Fibroblast of lung (primary cell): ENCODE measurements around the gene IPO8.

ENCODE experiments used
- CTCF ChIP-seq, 2 donors: IDR thresholded peaks in 1 of 2; conservative IDR thresholded peaks in 1 of 2; 1 replicate in 1 of 2; 2 replicates in 1 of 2; pipeline ENCODE4 v1.5.1; 2011 to 2012; ENCODE audit warnings: low read length in 2 of 2, control low read depth in 1 of 2, inconsistent platforms in 1 of 2, low read depth in 1 of 2, mild to moderate bottlenecking in 1 of 2
- EZH2 ChIP-seq: IDR thresholded peaks from 2 replicates; pipeline ENCODE4 v1.5.1; 2012; ENCODE audit warnings: low read length, control low read depth, mild to moderate bottlenecking; ENCODE audit errors: missing control alignments

GRCh38 chr12:30661210-30661609 is 34.5 kb downstream of the IPO8 start:
- TF ChIP-seq CTCF (conservative IDR thresholded peaks at IDR 0.05 in 1 of 2, IDR thresholded peaks at IDR 0.05 in 1 of 2; ENCODE audit: low read depth in 1 of 2, low read length in 2 of 2) = no peak
- TF ChIP-seq EZH2 = no peak
